Measurements from ENCODE around the gene UPK3A.

- no peak for TF ChIP-seq POLR2A (IDR thresholded peaks at IDR 0.05)
- TF ChIP-seq, protein P1, sequence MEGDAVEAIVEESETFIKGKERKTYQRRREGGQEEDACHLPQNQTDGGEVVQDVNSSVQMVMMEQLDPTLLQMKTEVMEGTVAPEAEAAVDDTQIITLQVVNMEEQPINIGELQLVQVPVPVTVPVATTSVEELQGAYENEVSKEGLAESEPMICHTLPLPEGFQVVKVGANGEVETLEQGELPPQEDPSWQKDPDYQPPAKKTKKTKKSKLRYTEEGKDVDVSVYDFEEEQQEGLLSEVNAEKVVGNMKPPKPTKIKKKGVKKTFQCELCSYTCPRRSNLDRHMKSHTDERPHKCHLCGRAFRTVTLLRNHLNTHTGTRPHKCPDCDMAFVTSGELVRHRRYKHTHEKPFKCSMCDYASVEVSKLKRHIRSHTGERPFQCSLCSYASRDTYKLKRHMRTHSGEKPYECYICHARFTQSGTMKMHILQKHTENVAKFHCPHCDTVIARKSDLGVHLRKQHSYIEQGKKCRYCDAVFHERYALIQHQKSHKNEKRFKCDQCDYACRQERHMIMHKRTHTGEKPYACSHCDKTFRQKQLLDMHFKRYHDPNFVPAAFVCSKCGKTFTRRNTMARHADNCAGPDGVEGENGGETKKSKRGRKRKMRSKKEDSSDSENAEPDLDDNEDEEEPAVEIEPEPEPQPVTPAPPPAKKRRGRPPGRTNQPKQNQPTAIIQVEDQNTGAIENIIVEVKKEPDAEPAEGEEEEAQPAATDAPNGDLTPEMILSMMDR (IDR thresholded peaks at IDR 0.05): no peak
- no peak for TF ChIP-seq EP300 (IDR thresholded peaks at IDR 0.05)
Measured at GRCh38 chr22:45259754-45260394, 24.9 kb upstream of the UPK3A start.

Measured in gastroesophageal sphincter (tissue), 3 donors.